Measurements from ENCODE around the gene TRAP1.

DNA sequence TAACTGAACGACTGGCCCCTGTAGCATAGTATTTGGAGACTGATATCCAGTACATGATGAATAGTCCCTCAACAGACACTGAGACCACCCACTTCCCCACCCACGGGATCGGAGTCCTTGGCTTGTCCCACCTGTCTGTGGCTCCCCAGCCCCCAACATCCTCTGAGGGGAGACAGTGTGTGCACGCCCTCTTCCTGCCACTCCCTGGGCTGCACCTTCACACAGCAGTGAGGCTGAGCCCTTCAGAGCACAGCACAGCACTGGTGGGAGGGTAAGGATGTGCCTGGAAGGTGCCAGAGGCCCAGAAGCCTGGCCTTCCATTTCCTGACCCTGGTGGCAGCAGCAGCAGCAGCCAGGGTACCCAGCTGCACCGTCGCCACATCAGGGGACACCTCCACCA, 51.8 kb downstream of the TRAP1 start:
- TF ChIP-seq, protein P1, sequence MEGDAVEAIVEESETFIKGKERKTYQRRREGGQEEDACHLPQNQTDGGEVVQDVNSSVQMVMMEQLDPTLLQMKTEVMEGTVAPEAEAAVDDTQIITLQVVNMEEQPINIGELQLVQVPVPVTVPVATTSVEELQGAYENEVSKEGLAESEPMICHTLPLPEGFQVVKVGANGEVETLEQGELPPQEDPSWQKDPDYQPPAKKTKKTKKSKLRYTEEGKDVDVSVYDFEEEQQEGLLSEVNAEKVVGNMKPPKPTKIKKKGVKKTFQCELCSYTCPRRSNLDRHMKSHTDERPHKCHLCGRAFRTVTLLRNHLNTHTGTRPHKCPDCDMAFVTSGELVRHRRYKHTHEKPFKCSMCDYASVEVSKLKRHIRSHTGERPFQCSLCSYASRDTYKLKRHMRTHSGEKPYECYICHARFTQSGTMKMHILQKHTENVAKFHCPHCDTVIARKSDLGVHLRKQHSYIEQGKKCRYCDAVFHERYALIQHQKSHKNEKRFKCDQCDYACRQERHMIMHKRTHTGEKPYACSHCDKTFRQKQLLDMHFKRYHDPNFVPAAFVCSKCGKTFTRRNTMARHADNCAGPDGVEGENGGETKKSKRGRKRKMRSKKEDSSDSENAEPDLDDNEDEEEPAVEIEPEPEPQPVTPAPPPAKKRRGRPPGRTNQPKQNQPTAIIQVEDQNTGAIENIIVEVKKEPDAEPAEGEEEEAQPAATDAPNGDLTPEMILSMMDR (IDR thresholded peaks at IDR 0.05 in 8 of 11, conservative IDR thresholded peaks at IDR 0.05 in 3 of 11): peak in 1 of 11 experiments; percentile 25
- TF ChIP-seq POLR2A (IDR thresholded peaks at IDR 0.05) (no peak), POLR2AphosphoS5 (IDR thresholded peaks at IDR 0.05) (peak in 2 of 3 donors; percentile 32 to 35)
